H1 (cell line): ENCODE measurements around the gene C19orf67. TPM values are rescaled to one million over a fixed set of nuclear protein-coding genes. Genes with fewer than 3 reads are reported as not detected.

Source experiments
- CTCF ChIA-PET: fragments of 300-600 bp; sonication (Branson Sonifier 250); formaldehyde crosslinking; loops from one replicate; lab custom pipeline; 2021; ENCODE audit not compliant: partially characterized antibody; lab: Charles Lee
- POLR2A ChIA-PET: fragments of 300-600 bp; sonication (Branson Sonifier 250); formaldehyde crosslinking; loops from one replicate; lab custom pipeline; 2021; ENCODE audit warnings: inconsistent platforms; ENCODE audit not compliant: partially characterized antibody; lab: Charles Lee
- DNase-seq, 2 experiments: peaks; one replicate each; pipeline versions ENCODE4 v3.0.0 to v3.0.0-alpha.2; 2010 to 2022; ENCODE audit warnings: low spot score in 2 of 2, low read depth in 1 of 2, mixed read lengths in 1 of 2
- FAIRE-seq: peaks from 2 replicates; lab custom pipeline; 2011; peaks lifted over from hg19 to GRCh38; lab: Jason Lieb, UNC
- H2AFZ ChIP-seq: 2 replicates; pipeline ENCODE4 v1.8.1; 2012; ENCODE audit warnings: low read length, inconsistent platforms
- H2AK5ac ChIP-seq: 2 replicates; pipeline ENCODE4 v1.6.1; 2013; ENCODE audit warnings: low read depth, low read length
- H2BK120ac ChIP-seq: replicated peaks from 2 replicates; pipeline ENCODE3; 2013; ENCODE audit warnings: low read depth, low read length, inconsistent platforms
- H2BK12ac ChIP-seq: 2 replicates; pipeline ENCODE4 v1.6.1; 2013; ENCODE audit warnings: low read depth, low read length
- H2BK15ac ChIP-seq: 2 replicates; pipeline ENCODE4 v1.6.1; 2013; ENCODE audit warnings: low read length
- H2BK20ac ChIP-seq: 2 replicates; pipeline ENCODE4 v1.6.1; 2013; ENCODE audit warnings: low read length
- H2BK5ac ChIP-seq: 2 replicates; pipeline ENCODE4 v1.6.1; 2013; ENCODE audit warnings: low read depth, low read length
- H3K14ac ChIP-seq: 2 replicates; pipeline ENCODE4 v1.6.1; 2013; ENCODE audit warnings: inconsistent platforms; ENCODE audit not compliant: insufficient read length
- H3K18ac ChIP-seq: 2 replicates; pipeline ENCODE4 v1.6.1; 2013; ENCODE audit warnings: low read length; ENCODE audit errors: extremely low read depth
- H3K23ac ChIP-seq: 2 replicates; pipeline ENCODE4 v1.6.1; 2013; ENCODE audit warnings: inconsistent platforms; ENCODE audit not compliant: insufficient read length
- H3K23me2 ChIP-seq: 2 replicates; pipeline ENCODE4 v1.6.1; 2013; ENCODE audit warnings: low read depth, low read length
- H3K27ac ChIP-seq: 2 replicates; pipeline ENCODE4 v1.6.1; 2011; ENCODE audit warnings: low read depth, low read length, inconsistent platforms
- H3K27me3 ChIP-seq, 4 experiments: replicated peaks in 1 of 4; 1 replicate in 1 of 4; 2 replicates in 3 of 4; pipeline versions ENCODE4 v1.6.1 to v1.8.1; 2011 to 2013; ENCODE audit warnings: low read length in 3 of 4, mild to moderate bottlenecking in 3 of 4, inconsistent platforms in 2 of 4, mixed read lengths in 2 of 4, moderate library complexity in 1 of 4; ENCODE audit not compliant: control insufficient read depth in 3 of 4, insufficient read depth in 3 of 4; ENCODE audit errors: extremely low read depth in 1 of 4
- H3K36me3 ChIP-seq, 4 experiments: 2 replicates each; pipeline versions ENCODE4 v1.6.1 to v1.8.1; 2011 to 2013; ENCODE audit warnings: mild to moderate bottlenecking in 4 of 4, low read length in 3 of 4, moderate library complexity in 2 of 4, control low read depth in 1 of 4, inconsistent platforms in 1 of 4; ENCODE audit not compliant: insufficient read depth in 4 of 4, control insufficient read depth in 2 of 4
- H3K4ac ChIP-seq: replicated peaks from 2 replicates; pipeline ENCODE3; 2013; ENCODE audit warnings: low read length, low read depth, mixed read lengths, inconsistent platforms; ENCODE audit not compliant: insufficient read length
- H3K4me1 ChIP-seq, 4 experiments: replicated peaks in 1 of 4; 1 replicate in 1 of 4; 2 replicates in 3 of 4; pipeline versions ENCODE4 v1.6.1 to v1.8.1; 2011 to 2013; ENCODE audit warnings: low read length in 3 of 4, inconsistent platforms in 2 of 4, mixed read lengths in 1 of 4; ENCODE audit not compliant: insufficient read depth in 4 of 4, control insufficient read depth in 3 of 4
- H3K4me2 ChIP-seq, 2 experiments: 2 replicates each; pipeline versions ENCODE4 v1.6.1 to v1.8.1; 2011 to 2013; ENCODE audit warnings: low read depth in 2 of 2, low read length in 2 of 2, control low read depth in 1 of 2, inconsistent platforms in 1 of 2, mild to moderate bottlenecking in 1 of 2; ENCODE audit not compliant: insufficient read depth in 1 of 2
- H3K4me3 ChIP-seq, 4 experiments: fragments of 200-600, 300-600 bp in 1 of 4; sonication (generic), shearing (Covaris generic), sonication (Bioruptor Twin) in 1 of 4; 2 replicates each; pipeline versions ENCODE4 v1.5.1 to v1.8.1; 2011 to 2016; ENCODE audit warnings: low read length in 4 of 4, low read depth in 3 of 4, control low read depth in 2 of 4, inconsistent platforms in 2 of 4, mild to moderate bottlenecking in 2 of 4, mixed read lengths in 1 of 4, moderate library complexity in 1 of 4; ENCODE audit not compliant: insufficient read depth in 2 of 4; ENCODE audit errors: extremely low read depth in 1 of 4
- H3K56ac ChIP-seq: replicated peaks from 2 replicates; pipeline ENCODE3; 2013; ENCODE audit warnings: low read depth, mild to moderate bottlenecking, mixed read lengths, low read length, inconsistent platforms; ENCODE audit not compliant: insufficient read length
- H3K79me1 ChIP-seq: 2 replicates; pipeline ENCODE4 v1.6.1; 2013; ENCODE audit warnings: low read depth, low read length, control low read depth
- H3K79me2 ChIP-seq, 2 experiments: 2 replicates each; pipeline versions ENCODE4 v1.6.1 to v1.8.1; 2012 to 2013; ENCODE audit warnings: low read length in 2 of 2, mild to moderate bottlenecking in 2 of 2, inconsistent platforms in 1 of 2; ENCODE audit not compliant: insufficient read depth in 2 of 2, control insufficient read depth in 1 of 2
- H3K9ac ChIP-seq, 4 experiments: replicated peaks in 1 of 4; 1 replicate in 1 of 4; 2 replicates in 3 of 4; pipeline versions ENCODE4 v1.6.1 to v1.8.1; 2011 to 2013; ENCODE audit warnings: low read depth in 3 of 4, low read length in 3 of 4, control low read depth in 2 of 4, mild to moderate bottlenecking in 2 of 4, moderate library complexity in 2 of 4, inconsistent platforms in 1 of 4; ENCODE audit errors: extremely low read depth in 1 of 4
- H3K9me3 ChIP-seq, 2 experiments: 2 replicates each; pipeline versions ENCODE4 v1.6.1 to v1.8.1; 2012 to 2013; ENCODE audit warnings: mild to moderate bottlenecking in 2 of 2, moderate library complexity in 2 of 2, control low read depth in 1 of 2, inconsistent platforms in 1 of 2, low read depth in 1 of 2, low read length in 1 of 2, mixed read lengths in 1 of 2; ENCODE audit not compliant: insufficient read depth in 2 of 2
- H4K20me1 ChIP-seq, 2 experiments: replicated peaks in 1 of 2; 2 replicates each; pipeline versions ENCODE3 to v1.8.1; 2011 to 2013; ENCODE audit warnings: inconsistent platforms in 2 of 2, low read length in 2 of 2, mild to moderate bottlenecking in 1 of 2; ENCODE audit not compliant: insufficient read depth in 2 of 2, control insufficient read depth in 1 of 2
- H4K5ac ChIP-seq: 2 replicates; pipeline ENCODE4 v1.6.1; 2013; ENCODE audit warnings: low read length, low read depth, mixed read lengths, inconsistent platforms; ENCODE audit not compliant: insufficient read length
- H4K8ac ChIP-seq: 2 replicates; pipeline ENCODE4 v1.8.0; 2013; ENCODE audit warnings: mild to moderate bottlenecking, moderate library complexity, low read length, inconsistent platforms; ENCODE audit not compliant: insufficient read depth; ENCODE audit errors: extremely low read depth
- H4K91ac ChIP-seq: replicated peaks from 2 replicates; pipeline ENCODE3; 2013; ENCODE audit warnings: low read length, mixed read lengths, inconsistent platforms; ENCODE audit not compliant: insufficient read length
- EP300 ChIP-seq, 2 experiments: IDR thresholded peaks; 1 replicate in 1 of 2; 2 replicates in 1 of 2; pipeline ENCODE4 v1.6.1; 2011 to 2012; ENCODE audit warnings: low read depth in 2 of 2, low read length in 2 of 2, mild to moderate bottlenecking in 2 of 2, borderline replicate concordance in 1 of 2, inconsistent platforms in 1 of 2, moderate library complexity in 1 of 2
- FOSL1 ChIP-seq: IDR thresholded peaks from 2 replicates; pipeline ENCODE4 v1.6.1; 2011; ENCODE audit warnings: mild to moderate bottlenecking, low read depth, low read length, moderate library complexity; ENCODE audit not compliant: insufficient read depth
- KDM1A ChIP-seq: fragments of 200-600, 300-600 bp; sonication (generic); IDR thresholded peaks from 2 replicates; pipeline ENCODE4 v1.7.1; 2016; ENCODE audit warnings: mild to moderate bottlenecking, low read length, borderline replicate concordance
- SP2 ChIP-seq: IDR thresholded peaks from 2 replicates; pipeline ENCODE4 v1.6.1; 2012; ENCODE audit warnings: mild to moderate bottlenecking, low read length, inconsistent platforms
- WGBS, 2 experiments: shearing (Covaris generic) in 1 of 2; methylation state at CpG; one replicate each; pipeline versions ENCODE4 v1.1.6 to v1.1.7; 2013 to 2015; ENCODE audit warnings: low lambda C conversion rate in 2 of 2, mixed read lengths in 2 of 2, inconsistent platforms in 1 of 2, low coverage in 1 of 2, missing lambda C conversion rate in 1 of 2; ENCODE audit not compliant: insufficient replicate concordance in 2 of 2, insufficient coverage in 1 of 2, insufficient read length in 1 of 2; ENCODE audit errors: extremely low coverage in 1 of 2, missing lambda C conversion rate in 1 of 2; 5-methylcytosine and 5-hydroxymethylcytosine counted together
- polyA plus RNA-seq, 7 experiments: library from polyadenylated mRNA; depleted of rRNA in 3 of 7; stranded (reverse) in 5 of 7; unstranded in 2 of 7; fragments of >200 nt in 5 of 7; fragments of 200-250 nt in 2 of 7; gene quantifications; 1 replicate in 5 of 7; 2 replicates in 1 of 7; 4 replicates in 1 of 7; pipeline versions ENCODE4 v1.2.1 to v1.2.3, GENCODE V29; 2011 to 2013; ENCODE audit warnings: missing spikeins in 2 of 7, mixed read lengths in 2 of 7
- total RNA-seq: library from RNA; stranded (reverse); fragmentation: NEBNext Ultra II Directional; extraction: Animal tissue kit (Norgen Biotek cat#: 25700); gene quantifications from 2 replicates; pipeline ENCODE4 v1.2.1, GENCODE V29; 2021
- TF ChIP-seq, protein P1 (sequence below), 3 experiments: IDR thresholded peaks; 1 replicate in 2 of 3; 2 replicates in 1 of 3; pipeline versions ENCODE4 v1.5.1 to v1.6.1; 2011; ENCODE audit warnings: low read length in 3 of 3, mild to moderate bottlenecking in 3 of 3, inconsistent platforms in 2 of 3, low read depth in 1 of 3, moderate library complexity in 1 of 3; ENCODE audit not compliant: insufficient read depth in 1 of 3; ENCODE audit errors: control extremely low read depth in 1 of 3

Gene C19orf67
- total and polyA plus RNA-seq, 2 of the 8 experiments (the other 6 are each of a cell fraction or from before 2014, with no cell fraction given): 0.12 TPM; not detected in 1

DNA sequence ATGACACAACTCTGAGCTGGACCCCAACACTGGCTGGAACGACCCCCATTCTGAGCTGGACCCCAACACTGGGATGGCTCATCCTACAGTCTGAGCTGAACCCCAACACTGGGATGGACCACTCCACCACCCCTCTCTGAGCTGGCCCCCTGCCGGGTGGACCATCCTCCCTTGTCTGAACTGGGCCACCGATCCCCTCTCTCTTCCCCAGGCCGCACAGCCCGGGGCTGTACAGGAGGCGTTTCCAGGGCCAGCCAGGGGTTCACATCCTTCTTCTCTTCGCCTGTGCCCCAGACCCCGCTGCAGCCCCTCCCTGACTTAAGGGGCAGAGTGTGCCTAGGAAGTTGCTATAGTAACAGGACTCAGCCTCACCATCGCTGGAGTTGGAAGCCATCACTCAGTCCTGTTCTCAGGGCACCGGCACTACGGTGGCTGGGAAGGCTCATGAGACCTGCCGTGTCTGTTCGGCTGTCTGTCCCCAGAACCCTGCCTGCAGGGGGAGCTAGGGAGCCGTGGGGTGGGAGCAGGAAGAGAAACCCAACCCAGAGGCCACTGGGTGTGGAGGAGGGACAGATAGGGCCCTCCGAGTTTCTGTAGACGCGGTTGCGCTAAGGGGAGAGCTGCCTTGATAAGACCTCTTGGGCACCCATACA is 28.3 kb upstream of the C19orf67 start:
- no peak overlapping the region for H3K23ac ChIP-seq
- CTCF ChIA-PET: interaction anchor here (0.6 to 11.3 kb wide), 29 partner anchors 10 to 366 kb away, joined by 3 to 105 read pairs (median 5); partner anchors contain the start of genes ASF1B, C19orf67 and MISP3
- POLR2A ChIA-PET: interaction anchor here (1.0 to 4.2 kb wide), 7 partner anchors 14 to 152 kb away, joined by 3 to 24 read pairs (median 4); partner anchors contain the start of genes ASF1B and MISP3
- no peak overlapping the region for H2BK15ac ChIP-seq
- H3K27ac ChIP-seq: no peak overlapping the region
- H2BK5ac ChIP-seq: peak overlapping the region; percentile 60; the same call in 1 of the 2 replicates
- TF ChIP-seq, protein P1, sequence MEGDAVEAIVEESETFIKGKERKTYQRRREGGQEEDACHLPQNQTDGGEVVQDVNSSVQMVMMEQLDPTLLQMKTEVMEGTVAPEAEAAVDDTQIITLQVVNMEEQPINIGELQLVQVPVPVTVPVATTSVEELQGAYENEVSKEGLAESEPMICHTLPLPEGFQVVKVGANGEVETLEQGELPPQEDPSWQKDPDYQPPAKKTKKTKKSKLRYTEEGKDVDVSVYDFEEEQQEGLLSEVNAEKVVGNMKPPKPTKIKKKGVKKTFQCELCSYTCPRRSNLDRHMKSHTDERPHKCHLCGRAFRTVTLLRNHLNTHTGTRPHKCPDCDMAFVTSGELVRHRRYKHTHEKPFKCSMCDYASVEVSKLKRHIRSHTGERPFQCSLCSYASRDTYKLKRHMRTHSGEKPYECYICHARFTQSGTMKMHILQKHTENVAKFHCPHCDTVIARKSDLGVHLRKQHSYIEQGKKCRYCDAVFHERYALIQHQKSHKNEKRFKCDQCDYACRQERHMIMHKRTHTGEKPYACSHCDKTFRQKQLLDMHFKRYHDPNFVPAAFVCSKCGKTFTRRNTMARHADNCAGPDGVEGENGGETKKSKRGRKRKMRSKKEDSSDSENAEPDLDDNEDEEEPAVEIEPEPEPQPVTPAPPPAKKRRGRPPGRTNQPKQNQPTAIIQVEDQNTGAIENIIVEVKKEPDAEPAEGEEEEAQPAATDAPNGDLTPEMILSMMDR (IDR thresholded peaks at IDR 0.05; ENCODE audit: control extremely low read depth in 1 of 3, insufficient read depth in 1 of 3, low read depth in 1 of 3, low read length in 3 of 3): peak; percentile 54 to 68 (median 61)
- TF ChIP-seq SP2 (no peak), EP300 (IDR thresholded peaks at IDR 0.05; ENCODE audit: borderline replicate concordance in 1 of 2, low read depth in 2 of 2, low read length in 2 of 2) (no peak), FOSL1 (0 out of 2 replicates have a peak, but pooled peaks have one; percentile 72), KDM1A (peak; percentile 88)
- TF ChIP-seq, all 59 proteins: peak for 3
- Histone ChIP-seq H3K79me1 (peaks cover 4% of the 10 kb centered on the region), H3K4me1 (peaks cover 11 to 34% (median 21%) of the 10 kb centered on the region in 4 experiments), H3K4ac (no peak overlapping the region), H2BK120ac (no peak overlapping the region), H3K36me3 (no peaks in the 10 kb centered on the region), H2BK20ac (no peak overlapping the region), H4K5ac (no peak overlapping the region), H3K9me3 (no peaks in the 10 kb centered on the region), H4K8ac (no peak overlapping the region; the same call in 1 of the 2 replicates), H2AK5ac (peak overlapping the region; percentile 58; the same call in 1 of the 2 replicates), H3K79me2 (0 out of 4 replicates have a peak, but pooled peaks cover 0 to 3% of the 10 kb centered on the region in 2 experiments), H3K18ac (no peak overlapping the region), H3K27me3 (no peaks in the 10 kb centered on the region; a peak in 2 of 7 replicates), H4K20me1 (peaks cover 7 to 12% of the 10 kb centered on the region in 2 experiments), H2AFZ (no peak overlapping the region), H2BK12ac (peak overlapping the region; percentile 75; the same call in 1 of the 2 replicates), H3K9ac (no peak overlapping the region), H3K56ac (no peak overlapping the region), H3K4me2 (no peak overlapping the region), H3K4me3 (no peak overlapping the region), H3K23me2 (peaks cover 8% of the 10 kb centered on the region), H4K91ac (no peak overlapping the region), H3K14ac (no peak overlapping the region)
- DNase-seq (peak in 1 of 2 experiments; percentile 80), FAIRE-seq (no peak)
- 93% methylated on average over 13 of the region's 18 CpGs; no CpG with 5 or more reads in 1 of the 2 experiments for WGBS, 2 experiments
